ENCODE results near the gene NPIPB2. TPM values are rescaled to one million over a fixed set of nuclear protein-coding genes. Genes with fewer than 3 reads are reported as not detected.
A peak's percentile ranks its signal among the peaks of the same experiment; 100 is the strongest.

Gene NPIPB2
- total and polyA plus RNA-seq, 2 of the 8 experiments (the other 6 are each of a cell fraction or from before 2014, with no cell fraction given): 7.5 to 8.3 TPM

- TF ChIP-seq GABPA (IDR thresholded peaks at IDR 0.05; ENCODE audit: borderline replicate concordance, insufficient read depth, low read length) (peak; percentile 84), JUN (IDR thresholded peaks at IDR 0.05; ENCODE audit: low read depth, low read length) (no peak), YY1 (IDR thresholded peaks at IDR 0.05; ENCODE audit: low read depth, low read length) (no peak), RAD21 (IDR thresholded peaks at IDR 0.05 in 1 of 2, conservative IDR thresholded peaks at IDR 0.05 in 1 of 2; ENCODE audit: low read depth in 2 of 2, low read length in 2 of 2) (no peak), CHD1 (IDR thresholded peaks at IDR 0.05; ENCODE audit: low read depth, low read length) (no peak), NANOG (IDR thresholded peaks at IDR 0.05; ENCODE audit: insufficient read depth, low read depth, low read length, poor library complexity, severe bottlenecking) (peak; percentile 12), POU5F1 (IDR thresholded peaks at IDR 0.05; ENCODE audit: low read depth, low read length) (no peak), RXRA (IDR thresholded peaks at IDR 0.05; ENCODE audit: insufficient read depth, low read depth, low read length) (no peak), EGR1 (IDR thresholded peaks at IDR 0.05; ENCODE audit: borderline replicate concordance, low read depth, low read length) (peak; percentile 57; the same call in 1 of the 2 replicates), MAFK (IDR thresholded peaks at IDR 0.05; ENCODE audit: low read depth, low read length) (no peak), TEAD4 (IDR thresholded peaks at IDR 0.05; ENCODE audit: low read depth, low read length) (no peak), ZNF274 (IDR thresholded peaks at IDR 0.05; ENCODE audit: borderline replicate concordance, extremely low read depth, low read length) (no peak), BACH1 (IDR thresholded peaks at IDR 0.05; ENCODE audit: low read length) (0 out of 2 replicates have a peak, but pooled peaks have one; percentile 58), CTCF (IDR thresholded peaks at IDR 0.05; ENCODE audit: control extremely low read depth in 1 of 3, insufficient read depth in 1 of 3, low read depth in 1 of 3, low read length in 3 of 3) (no peak), SUZ12 (IDR thresholded peaks at IDR 0.05; ENCODE audit: low read length) (no peak), CREB1 (IDR thresholded peaks at IDR 0.05) (peak; percentile 80), TCF12 (IDR thresholded peaks at IDR 0.05; ENCODE audit: low read depth, low read length) (no peak), POLR2AphosphoS5 (IDR thresholded peaks at IDR 0.05; ENCODE audit: low read depth, low read length) (peak; percentile 83; the same call in 1 of the 2 replicates), HDAC6 (IDR thresholded peaks at IDR 0.05; ENCODE audit: low read depth, low read length) (no peak), EP300 (IDR thresholded peaks at IDR 0.05; ENCODE audit: borderline replicate concordance in 1 of 2, low read depth in 2 of 2, low read length in 2 of 2) (no peak; a peak in 1 of 3 replicates)
Observed at GRCh38 chr16:11915644-11916523, 26.0 kb downstream of the NPIPB2 start, which contains the start of gene GSPT1 (continued).

Measured in H1 (cell line).